SK-N-DZ (cell line): ENCODE results near the gene RNASE7.
"Not testable (repeated sequence)": the region's sequence is repeated elsewhere in the genome, so short reads cannot be mapped to it uniquely, and the experiment has no call there.

Source experiments
- DNase-seq: peaks from one replicate; pipeline ENCODE4 v3.0.0-alpha.2; 2015; ENCODE audit warnings: low spot score

Gene RNASE7

DNA sequence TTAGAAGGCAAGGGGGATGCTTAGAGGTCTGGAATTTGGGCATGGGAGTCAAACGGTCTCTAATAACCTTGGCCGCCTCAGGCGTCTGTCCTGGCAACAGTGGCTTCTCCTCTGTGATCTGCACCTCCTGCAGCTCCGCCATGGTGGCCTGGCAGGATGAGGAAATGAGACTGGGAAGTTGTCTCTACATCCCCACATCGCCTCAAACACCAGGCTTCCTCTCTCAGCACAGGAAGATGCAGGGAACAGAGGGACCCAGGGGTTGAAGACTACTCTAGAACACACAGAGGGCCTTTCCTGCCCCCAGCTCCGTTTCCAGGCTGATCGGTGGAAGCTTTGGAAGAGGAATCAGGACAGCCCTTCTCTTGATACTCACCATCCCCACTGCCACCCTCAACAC is 19.0 kb upstream of the RNASE7 start:
- DNase-seq, result no peak

DNA sequence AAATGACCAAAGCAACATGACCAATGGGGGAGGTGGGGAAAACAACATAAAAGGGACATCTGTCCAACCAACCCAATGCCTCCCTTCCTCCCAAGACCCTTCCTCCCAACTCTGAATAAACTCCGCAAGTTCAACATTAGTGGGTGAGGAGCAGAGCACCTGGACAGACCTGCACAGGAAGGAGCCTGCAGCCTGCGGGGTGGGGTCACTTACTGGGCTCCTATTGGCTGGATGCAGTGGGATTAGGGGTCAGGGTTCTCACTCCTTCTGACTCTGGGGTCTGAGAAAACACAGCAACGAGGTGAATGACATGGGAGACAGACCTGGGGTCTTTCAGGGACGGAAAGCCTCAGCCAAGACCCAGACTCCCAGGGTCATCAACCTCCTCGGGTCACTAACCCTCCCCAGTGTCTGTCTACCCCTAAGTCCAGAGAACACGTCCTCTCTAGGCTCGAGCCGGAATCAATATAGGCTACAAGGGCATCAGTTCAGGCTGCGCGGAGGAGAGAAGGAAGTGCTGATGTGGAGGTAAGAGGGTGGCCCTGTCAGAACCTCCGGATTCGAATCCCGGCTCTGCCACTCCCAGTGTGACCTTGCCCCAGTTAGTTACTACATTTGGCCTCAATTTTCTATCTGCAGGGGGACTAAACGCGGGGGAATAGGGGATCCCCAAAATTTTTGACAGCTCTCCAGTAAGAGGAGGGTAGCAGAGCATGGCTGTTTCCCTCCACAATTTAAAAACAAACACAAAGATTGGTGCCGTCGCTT is 18.2 kb upstream of the RNASE7 start:
- DNase-seq, result no peak

DNA sequence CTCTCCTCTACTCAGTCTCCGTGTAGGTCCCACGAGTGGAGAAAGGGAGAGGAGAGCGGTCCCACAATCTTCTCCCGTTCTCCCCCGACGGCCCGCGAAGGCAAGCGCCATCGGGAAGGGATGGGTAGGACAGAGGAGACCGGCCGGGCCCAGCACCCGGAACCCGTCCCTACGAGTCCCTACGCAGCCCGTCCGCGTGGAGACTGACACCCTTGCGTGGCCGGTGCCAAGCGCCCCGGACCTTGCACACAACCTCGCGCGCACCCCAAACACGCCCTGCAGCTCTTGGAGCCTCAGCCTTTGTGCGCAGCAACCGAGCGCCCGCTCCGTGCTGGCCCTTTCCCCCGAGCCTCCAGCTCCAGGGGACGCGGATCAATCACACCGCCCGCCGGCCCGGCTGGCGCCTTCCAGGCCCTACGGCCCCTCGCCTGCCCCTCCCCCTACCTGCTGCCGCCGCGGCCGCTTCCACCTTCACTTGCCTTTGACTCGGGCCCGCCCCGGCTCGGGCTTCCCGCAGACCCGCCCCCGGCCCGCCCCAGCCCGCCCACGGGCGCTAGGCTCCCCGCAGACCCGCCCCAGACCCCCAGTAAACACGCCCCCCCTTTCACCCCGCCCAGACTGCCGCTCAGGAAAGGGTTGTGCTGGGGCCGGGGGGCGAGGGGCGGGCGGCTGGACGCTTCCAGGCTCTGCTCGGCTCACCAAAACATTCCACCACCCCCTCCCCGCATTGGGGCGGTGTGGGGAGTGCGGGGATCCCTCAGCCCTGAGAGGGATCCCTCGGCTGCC is 17.4 kb upstream of the RNASE7 start, which contains the start of gene NDRG2:
Gene NDRG2, minus strand, starts transcription at position 477 of the 786 bp plus-strand sequence. CDS start 1,746 bp downstream, outside the sequence.
- DNase-seq, result peak; percentile 60

DNA sequence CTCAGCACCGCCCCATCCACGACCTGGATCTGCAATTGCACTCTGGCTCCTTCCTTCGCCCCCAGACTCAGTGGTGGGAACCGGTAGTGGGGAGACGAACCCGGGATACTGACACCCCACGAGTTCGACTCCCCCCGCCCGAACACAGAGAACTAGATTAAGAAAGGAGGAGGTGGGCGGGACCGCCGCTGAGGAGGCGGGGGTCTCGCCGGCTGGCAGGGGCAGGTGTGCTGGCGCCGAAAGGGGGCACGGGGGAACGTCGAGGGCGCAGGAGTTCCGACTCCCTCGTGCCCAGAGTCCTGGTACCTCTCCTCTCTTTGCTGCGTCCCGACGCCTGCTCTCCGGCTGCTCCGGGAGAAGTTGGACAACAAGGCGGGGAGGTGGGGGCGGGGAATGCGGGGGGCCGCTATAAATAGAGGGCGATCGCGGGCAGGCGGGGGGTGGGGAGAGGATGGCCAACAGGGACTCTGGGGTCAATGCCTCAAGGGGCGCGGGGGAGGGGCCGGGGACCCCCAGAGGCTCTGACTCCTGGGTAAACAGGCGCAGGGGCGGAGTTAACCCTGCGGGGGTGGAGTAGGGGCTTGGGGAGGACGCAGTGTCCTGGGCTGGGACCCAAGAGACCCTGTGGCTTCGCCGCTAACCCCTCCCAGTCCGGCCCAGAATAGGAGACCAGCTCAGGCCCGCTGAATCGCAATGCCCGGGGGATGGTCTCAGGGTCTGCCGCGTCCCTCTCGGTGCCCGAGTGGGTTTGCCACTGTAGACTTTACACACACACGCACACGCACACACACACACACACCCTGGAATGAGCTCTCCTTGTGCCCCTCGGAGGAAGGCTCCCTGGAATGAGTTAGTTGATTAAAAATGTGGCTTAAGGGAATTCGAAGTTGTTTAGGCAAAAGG is 16.5 kb upstream of the RNASE7 start:
- DNase-seq, result no peak

DNA sequence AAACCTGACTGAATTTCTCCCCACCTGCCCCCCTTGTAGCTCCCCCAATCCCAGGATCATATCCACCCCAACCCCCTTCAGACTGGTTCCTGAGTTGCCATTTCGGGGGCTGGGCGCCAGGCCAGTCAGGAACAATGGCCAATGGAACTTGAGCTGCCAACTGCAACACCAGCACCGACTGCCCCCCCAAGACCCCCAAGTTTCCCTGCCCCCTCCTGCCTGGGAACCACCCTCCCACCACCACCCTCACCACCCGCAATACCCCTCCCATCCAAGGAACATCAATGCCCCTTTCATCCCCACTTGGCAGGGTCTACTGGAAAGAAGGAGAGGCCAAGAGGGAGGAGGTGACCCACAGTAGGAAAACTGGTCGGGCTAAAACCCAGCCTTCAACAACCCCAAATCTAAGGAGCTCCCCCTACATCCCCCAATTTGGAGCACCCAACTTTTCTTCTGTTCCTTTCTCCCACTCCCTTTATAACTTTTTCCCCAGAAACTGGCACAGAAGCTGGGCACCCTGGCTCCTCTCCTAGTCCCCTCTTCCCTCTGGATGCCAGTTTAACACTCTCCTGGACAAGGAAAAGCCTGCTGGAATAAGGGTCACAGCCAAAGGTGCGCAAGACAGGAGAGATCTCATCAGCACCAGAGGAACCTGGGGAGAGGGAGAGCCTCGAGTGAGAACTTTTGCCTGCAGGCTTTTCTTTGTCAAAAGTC is 15.7 kb upstream of the RNASE7 start:
- DNase-seq, result no peak

DNA sequence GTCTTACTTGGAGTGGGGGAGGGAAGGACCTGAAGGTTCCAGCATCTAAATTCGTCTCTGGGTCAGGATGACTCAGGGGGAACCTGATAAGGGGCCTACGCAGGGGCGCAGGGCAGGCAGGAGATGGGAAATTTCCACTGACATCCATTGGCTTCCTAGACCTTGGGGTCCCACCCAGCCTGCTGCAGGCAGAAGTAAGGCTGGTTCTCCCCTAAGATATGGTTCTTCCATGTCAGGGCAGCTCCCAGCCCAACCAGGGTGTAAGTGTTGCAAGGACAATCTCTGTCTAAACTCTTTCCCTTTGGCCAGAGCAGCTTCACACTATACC is 15.2 kb upstream of the RNASE7 start:
- no peak for DNase-seq

DNA sequence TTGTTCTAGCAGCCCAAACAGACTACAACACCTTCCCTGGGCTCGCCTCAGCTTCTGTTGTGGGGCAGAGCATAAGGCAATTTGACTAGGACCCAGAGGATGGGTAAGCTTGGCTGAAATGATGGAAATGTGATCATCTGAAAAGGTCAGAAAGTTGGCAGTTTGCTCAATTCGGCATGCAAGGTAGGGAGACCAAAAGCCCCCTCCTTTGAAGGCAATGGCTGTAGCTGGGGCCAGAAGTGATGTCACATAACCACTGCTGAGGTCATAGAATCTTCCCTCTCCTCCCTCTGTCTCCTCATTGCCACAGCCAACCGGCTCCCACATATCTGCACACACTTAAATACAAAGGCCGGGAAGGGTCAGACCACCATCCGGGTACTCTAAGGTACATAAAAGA is 12.2 kb upstream of the RNASE7 start, which contains the start of gene TPPP2:
Gene TPPP2, plus strand, starts transcription at position 301 of the 400 bp plus-strand sequence. CDS start 365 bp downstream, outside the sequence.
- no peak for DNase-seq

DNA sequence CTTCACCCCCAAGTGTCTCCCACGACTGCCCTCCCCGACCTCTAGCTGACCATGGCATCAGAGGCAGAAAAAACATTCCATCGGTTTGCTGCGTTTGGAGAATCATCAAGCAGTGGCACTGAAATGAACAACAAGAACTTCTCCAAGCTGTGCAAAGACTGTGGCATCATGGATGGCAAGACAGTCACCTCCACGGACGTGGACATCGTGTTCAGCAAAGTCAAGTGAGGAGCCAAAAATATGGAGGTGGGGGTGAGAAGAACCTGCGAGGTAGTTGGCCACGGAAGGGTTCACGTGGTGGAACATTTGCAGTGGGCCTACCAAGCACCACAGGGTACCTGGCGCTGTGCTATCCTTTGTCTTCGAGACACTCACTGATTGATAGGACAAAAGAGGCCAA is 11.6 kb upstream of the RNASE7 start:
- no peak for DNase-seq

DNA sequence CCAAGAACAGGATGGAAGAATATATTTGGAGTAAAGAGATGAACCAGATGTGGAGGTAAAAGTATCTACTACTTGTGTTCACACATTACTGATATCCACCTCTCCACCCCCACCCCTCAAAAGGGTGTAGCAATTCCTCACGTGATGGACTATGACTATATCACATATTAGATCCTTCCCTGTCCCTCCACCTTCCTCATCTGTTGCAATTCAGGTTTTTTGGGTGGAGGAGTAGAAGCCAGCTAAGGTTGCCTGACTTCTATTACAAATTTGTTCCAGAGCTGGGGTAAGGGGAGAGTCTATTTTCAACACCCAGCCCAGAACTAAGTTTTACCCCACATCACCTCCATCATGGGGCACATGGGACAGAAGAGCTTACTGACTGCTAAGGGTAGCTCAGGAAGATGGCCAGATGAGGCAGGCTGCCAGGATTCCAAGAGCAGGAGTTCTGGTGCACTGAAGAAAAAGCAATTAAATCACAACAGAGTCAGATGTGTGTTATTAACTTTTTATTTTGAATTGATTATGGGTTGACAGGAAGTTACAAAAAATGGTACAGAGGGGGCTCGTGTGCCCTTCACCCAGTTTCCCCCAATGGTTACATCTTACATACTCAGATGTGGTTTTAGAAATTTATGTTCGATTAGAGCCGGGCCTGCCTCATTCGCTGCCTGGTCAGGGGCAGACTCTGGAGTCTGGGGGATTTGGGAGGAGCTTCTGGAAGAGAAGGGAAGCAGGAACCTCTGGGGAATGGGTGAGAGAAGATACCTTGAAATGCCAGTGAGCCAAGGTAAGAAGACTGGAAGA is 9.6 kb upstream of the RNASE7 start:
- no peak for DNase-seq

DNA sequence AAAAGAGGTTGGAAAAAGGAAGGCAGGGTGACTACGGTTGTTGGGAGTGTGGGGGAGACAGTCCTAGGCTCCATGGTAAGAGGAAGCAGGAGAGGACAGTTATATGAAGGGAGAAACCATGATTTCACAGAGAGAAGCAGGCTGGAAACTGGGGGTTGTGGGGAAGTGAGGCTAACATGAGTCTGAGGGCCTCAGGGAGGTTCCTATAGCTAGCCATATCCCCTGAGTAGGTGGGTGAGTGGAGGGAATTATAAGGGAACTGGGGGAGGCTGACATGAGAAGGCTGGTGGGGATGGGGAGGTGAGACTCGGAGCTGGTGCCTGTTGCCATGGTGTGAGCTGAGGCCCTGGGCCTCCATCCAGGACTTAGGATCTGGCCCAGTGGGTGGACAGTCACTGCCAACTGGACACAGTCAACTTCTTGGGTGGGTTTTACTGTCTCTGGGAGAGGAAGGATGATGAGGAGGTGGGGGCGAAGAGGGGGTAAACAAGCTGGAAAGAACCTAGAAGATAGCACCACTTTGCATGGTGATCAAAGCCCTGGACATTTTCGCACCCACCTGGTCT is 8.9 kb upstream of the RNASE7 start:
- DNase-seq, result no peak

DNA sequence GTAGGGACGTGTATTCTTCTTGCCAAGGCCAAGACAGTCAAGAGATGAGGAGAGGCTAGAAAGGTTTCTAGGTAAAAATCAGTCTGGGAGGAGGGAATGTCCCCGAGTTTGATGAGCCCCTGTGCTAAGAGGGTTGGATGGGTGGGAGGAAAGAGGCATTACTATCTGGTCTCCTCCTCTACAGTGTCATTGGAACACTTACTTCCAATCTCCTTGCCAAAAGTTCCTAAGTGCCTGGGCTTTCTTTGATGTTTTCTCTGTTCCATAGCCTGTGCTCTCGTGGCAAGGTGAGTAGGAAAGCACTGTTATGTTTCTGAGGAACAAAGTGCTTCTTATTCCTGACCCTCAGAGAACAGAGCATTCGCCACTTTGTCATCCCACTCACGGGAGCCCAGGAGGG is 7.5 kb upstream of the RNASE7 start, which contains the start of gene RNASE13:
Gene RNASE13, minus strand, starts transcription at position 101 of the 400 bp plus-strand sequence. CDS start 519 bp downstream, outside the sequence.
- no peak for DNase-seq

DNA sequence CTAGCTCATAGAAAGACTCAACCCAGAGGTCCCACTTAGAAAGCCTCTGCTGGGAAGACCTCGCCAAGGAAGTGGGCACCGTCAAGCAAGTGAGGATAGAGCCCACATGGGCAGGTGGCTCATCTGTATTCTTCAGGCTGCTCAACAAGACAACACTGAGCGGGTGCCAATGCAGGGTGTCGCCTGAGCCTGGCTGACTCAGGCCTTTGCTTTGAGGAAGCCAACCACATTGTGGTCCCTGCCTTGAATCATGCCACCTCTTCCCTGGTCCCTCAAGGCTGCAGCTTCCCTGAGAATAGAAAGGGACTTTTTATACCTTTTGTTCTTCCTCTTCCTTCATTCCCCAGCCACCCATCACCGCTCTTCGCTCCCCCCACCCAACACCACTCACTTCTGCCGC is 5.4 kb upstream of the RNASE7 start:
- no peak for DNase-seq

DNA sequence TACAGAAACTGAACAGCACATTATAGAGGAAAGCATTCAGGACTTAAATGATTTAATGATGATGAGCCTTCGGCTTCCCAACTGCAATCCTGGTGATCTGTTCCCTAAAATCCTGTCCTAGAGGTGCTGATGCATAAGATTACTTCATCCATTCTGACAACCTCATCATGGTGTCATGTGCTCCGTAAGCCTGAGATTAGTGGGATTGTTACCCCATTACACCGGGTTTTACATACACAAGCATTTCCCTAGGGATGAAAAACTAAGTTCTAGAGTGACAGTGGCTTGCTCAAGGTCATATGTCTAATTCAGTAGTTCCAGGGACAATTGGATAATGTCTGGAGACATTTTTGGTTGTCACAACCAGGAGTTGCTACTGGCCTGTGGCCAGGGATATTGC is 5.0 kb upstream of the RNASE7 start:
- no peak for DNase-seq

DNA sequence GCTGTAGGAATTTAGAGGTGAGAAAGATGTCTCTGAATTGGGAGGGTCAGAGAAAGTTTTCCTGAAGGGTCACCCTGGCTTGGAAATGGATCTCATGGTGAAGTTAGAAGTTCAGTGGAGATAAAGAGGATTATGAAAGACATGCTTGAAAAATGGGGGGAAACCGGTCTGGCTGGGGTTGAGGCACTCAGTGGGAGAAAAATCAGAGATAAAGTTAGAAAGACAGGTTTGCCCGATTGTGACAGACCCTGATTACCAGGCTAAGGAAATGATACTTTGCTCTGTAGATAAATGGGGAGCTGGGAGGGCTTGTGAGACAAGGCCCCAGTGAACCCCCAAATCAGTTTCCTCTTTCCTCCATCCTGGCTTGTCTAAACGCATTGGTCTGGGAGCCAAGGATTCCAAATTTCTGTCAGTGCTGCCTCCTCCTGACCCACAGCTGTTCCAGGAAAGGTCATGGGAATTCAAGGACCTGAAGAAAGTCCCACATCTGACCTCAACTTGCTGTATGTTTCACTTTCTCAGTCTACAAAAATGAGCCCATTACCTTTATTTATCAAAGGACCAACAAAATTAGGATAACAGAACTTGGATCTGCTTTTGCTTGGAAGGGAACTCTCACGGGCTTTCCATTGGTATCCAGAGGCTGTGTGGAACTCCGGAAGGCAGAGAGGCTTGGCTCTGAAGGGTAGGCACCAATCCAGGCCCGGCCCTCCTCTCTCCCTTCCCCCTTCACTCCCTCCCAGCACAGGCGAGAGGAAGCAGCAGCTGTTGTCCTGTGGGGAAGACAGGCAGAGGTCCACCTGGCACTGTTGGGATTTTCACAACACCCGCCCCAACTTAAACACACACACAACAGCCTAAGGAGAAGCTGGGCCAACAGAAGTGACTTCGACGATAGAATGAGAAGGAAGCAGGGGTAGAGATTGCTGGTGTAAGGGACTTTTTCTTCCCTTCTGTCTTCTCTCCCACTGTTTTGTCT is 3.4 kb upstream of the RNASE7 start:
- DNase-seq, result peak; percentile 25

DNA sequence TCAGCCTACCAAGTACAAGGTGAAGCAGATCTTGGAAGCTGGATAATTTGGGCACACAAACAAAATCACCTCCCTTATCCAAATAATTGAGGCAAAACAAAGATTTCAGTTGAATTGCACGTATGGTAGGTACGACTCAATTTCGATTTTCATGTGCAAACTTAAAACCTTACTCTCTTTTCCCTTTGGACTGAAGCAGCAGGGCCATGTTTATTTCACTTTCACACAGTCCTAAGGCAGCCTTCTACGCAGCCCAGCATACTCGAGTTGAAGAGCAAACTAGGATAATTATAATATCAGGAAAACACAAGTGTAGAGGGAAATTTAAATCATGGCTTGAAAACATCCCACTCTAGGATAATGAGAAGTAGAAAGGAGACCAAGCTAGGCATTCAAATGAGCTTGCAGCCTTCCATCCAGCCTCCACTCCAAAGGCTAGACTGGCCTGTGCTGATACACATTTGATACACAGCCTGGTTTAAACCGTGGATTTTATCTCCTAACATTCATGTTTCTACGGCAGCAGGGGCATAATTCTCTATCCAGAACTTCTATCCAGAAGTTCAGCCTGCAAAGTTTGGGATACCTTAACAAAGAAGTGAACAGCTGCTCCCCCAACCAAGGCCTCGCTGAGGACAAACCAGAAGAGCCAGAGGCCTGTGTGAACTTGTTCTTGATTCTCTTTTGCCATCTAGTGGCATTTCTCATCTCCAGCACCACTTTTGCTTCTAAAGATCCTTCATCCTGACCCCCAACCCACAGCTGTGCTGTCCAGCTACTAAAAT is 2.4 kb upstream of the RNASE7 start:
- peak; percentile 63 for DNase-seq

DNA sequence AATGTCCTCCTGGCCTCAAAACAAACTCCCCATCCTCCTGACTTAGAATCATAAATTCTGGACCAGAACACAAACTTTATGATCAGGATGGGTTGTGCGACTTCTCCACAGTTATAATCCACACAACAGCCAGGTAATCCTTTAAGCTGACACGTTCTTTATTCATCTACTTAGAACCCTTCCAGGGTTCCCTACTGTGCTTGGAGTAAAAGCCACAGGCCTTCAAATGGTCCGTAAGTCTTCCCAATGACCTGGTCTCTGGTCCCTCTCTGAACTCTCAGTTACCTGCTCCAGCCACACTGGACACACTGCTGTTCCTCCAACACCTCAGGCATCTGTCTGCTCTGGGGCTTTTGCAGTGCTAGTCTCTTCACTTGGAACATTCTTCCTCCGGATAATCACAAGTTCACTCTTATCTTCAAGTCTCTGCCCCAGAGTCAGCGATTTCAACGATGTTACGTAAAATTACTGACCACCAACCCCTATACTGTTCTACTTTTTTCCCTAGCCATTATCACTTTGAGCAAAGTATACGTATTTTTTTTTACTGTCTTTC is 1.7 kb upstream of the RNASE7 start:
- no peak for DNase-seq

DNA sequence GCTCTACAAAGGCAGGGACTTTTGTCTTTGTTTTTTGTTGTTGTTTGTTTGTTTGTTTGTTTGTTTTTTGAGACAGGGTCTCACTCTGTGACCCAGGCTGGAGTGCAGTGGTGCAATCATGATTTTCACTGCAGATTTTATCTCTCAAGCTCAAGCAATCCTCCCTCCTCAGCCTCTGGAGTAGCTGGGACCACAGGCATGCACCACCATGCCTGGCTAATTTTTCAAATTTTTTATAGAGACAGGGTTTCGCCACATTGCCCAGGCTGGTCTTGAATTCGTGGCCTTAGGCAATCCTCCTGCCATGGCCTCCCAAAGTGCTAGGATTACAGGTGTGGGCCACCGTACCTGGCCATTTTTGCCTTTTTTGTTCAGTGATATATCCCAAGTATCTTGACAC is 1.2 kb upstream of the RNASE7 start:
- DNase-seq, result not testable (repeated sequence)

DNA sequence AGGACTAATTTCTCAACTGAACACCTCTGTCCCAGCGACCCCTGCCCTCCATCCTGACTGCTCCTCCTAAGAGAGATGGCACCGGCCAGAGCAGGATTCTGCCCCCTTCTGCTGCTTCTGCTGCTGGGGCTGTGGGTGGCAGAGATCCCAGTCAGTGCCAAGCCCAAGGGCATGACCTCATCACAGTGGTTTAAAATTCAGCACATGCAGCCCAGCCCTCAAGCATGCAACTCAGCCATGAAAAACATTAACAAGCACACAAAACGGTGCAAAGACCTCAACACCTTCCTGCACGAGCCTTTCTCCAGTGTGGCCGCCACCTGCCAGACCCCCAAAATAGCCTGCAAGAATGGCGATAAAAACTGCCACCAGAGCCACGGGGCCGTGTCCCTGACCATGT is 756 bp downstream of the RNASE7 start:
- no peak for DNase-seq
